ENCODE data around the gene GABPB1. TPM values are rescaled to one million over a fixed set of nuclear protein-coding genes. Genes with fewer than 3 reads are reported as not detected.

GABPB1 gene
- total and polyA plus RNA-seq, 10 of the 15 experiments (the other 5 are each of a cell fraction or from before 2014, with no cell fraction given), result 13.9 to 48.2 (median 39.8) TPM

Small RNAs within 50 kb of the gene (small RNA-seq; reads per million reads assigned to genes)
- not detected for gene RNU6-94P

Other genes starting within 250 kb of the GABPB1 start
- 0.23 and 0.49 TPM in 2 replicates for gene ATP8B4, start 236.0 kb downstream of the GABPB1 start, total RNA-seq (2014; rRNA removed)
- gene ATP8B4, start 236.0 kb downstream of the GABPB1 start, total RNA-seq (2014; rRNA removed; fragmentation: Illumina TruSeq; extraction: Trizol), result 0.27 and 0.55 TPM in 2 replicates
- 0.23 and 0.56 TPM in 2 replicates for gene ATP8B4, start 236.0 kb downstream of the GABPB1 start, total RNA-seq (2021)
- 0.15 and 0.29 TPM in 2 replicates for gene ATP8B4, start 236.0 kb downstream of the GABPB1 start, polyA plus RNA-seq (2011; rRNA removed)
- 0.10 and 0.82 TPM in 2 replicates for gene ATP8B4, start 236.0 kb downstream of the GABPB1 start, polyA plus RNA-seq (2014; fragmentation: Illumina TruSeq; extraction: Trizol)
- gene ATP8B4, start 236.0 kb downstream of the GABPB1 start, polyA plus RNA-seq (2014; fragmentation: Nextera tagmentation; extraction: Ambion mirVana), result under 1 TPM; 0.02 TPM
- 0.08 TPM in 2 replicates for gene ATP8B4, start 236.0 kb downstream of the GABPB1 start, polyA plus RNA-seq (2014; rRNA removed)
- gene ATP8B4, start 236.0 kb downstream of the GABPB1 start, polyA plus RNA-seq (2016; fragmentation: Nextera tagmentation; extraction: Ambion mirVana), result under 1 TPM; 0.48 to 0.94 TPM
- gene SLC27A2, start 173.0 kb downstream of the GABPB1 start, total RNA-seq (2014; rRNA removed), result 0.62 and 0.82 TPM in 2 replicates
- 0.98 and 1.1 TPM in 2 replicates for gene SLC27A2, start 173.0 kb downstream of the GABPB1 start, total RNA-seq (2014; rRNA removed; fragmentation: Illumina TruSeq; extraction: Trizol)
- 0.38 and 0.64 TPM in 2 replicates for gene SLC27A2, start 173.0 kb downstream of the GABPB1 start, total RNA-seq (2021)
- 0.69 and 1.5 TPM in 2 replicates for gene SLC27A2, start 173.0 kb downstream of the GABPB1 start, polyA plus RNA-seq (2011; rRNA removed)
- 0.55 and 0.59 TPM in 2 replicates for gene SLC27A2, start 173.0 kb downstream of the GABPB1 start, polyA plus RNA-seq (2014; fragmentation: Illumina TruSeq; extraction: Trizol)
- gene SLC27A2, start 173.0 kb downstream of the GABPB1 start, polyA plus RNA-seq (2014; fragmentation: Nextera tagmentation; extraction: Ambion mirVana), result under 1 TPM in 1 of 2 experiments, not detected in 1; 0.22 TPM
- 0.67 and 0.83 TPM in 2 replicates for gene SLC27A2, start 173.0 kb downstream of the GABPB1 start, polyA plus RNA-seq (2014; rRNA removed)
- gene SLC27A2, start 173.0 kb downstream of the GABPB1 start, polyA plus RNA-seq (2016; fragmentation: Nextera tagmentation; extraction: Ambion mirVana), result 1 to 10 TPM in 1 of 2 experiments, under 1 TPM in 1; 0.98 to 1.2 TPM
- gene HDC, start 89.5 kb downstream of the GABPB1 start, total RNA-seq (2014; rRNA removed), result not detected in 2 replicates
- not detected in 2 replicates for gene HDC, start 89.5 kb downstream of the GABPB1 start, total RNA-seq (2014; rRNA removed; fragmentation: Illumina TruSeq; extraction: Trizol)
- gene HDC, start 89.5 kb downstream of the GABPB1 start, total RNA-seq (2021), result not detected in 2 replicates
- gene HDC, start 89.5 kb downstream of the GABPB1 start, polyA plus RNA-seq (2011; rRNA removed), result not detected in 2 replicates
- not detected in 2 replicates for gene HDC, start 89.5 kb downstream of the GABPB1 start, polyA plus RNA-seq (2014; fragmentation: Illumina TruSeq; extraction: Trizol)
- not detected for gene HDC, start 89.5 kb downstream of the GABPB1 start, polyA plus RNA-seq (2014; fragmentation: Nextera tagmentation; extraction: Ambion mirVana)
- not detected in 2 replicates for gene HDC, start 89.5 kb downstream of the GABPB1 start, polyA plus RNA-seq (2014; rRNA removed)
- gene HDC, start 89.5 kb downstream of the GABPB1 start, polyA plus RNA-seq (2016; fragmentation: Nextera tagmentation; extraction: Ambion mirVana), result not detected
- gene USP8, start 69.2 kb upstream of the GABPB1 start, total RNA-seq (2014; rRNA removed), result 27.6 and 32.3 TPM in 2 replicates
- 36.8 and 44.6 TPM in 2 replicates for gene USP8, start 69.2 kb upstream of the GABPB1 start, total RNA-seq (2014; rRNA removed; fragmentation: Illumina TruSeq; extraction: Trizol)
- 34.8 and 42.3 TPM in 2 replicates for gene USP8, start 69.2 kb upstream of the GABPB1 start, total RNA-seq (2021)
- gene USP8, start 69.2 kb upstream of the GABPB1 start, polyA plus RNA-seq (2011; rRNA removed), result 51.7 and 71.6 TPM in 2 replicates
- 39.7 and 43.3 TPM in 2 replicates for gene USP8, start 69.2 kb upstream of the GABPB1 start, polyA plus RNA-seq (2014; fragmentation: Illumina TruSeq; extraction: Trizol)
- gene USP8, start 69.2 kb upstream of the GABPB1 start, polyA plus RNA-seq (2014; fragmentation: Nextera tagmentation; extraction: Ambion mirVana), result 10 to 100 TPM; 25.2 to 30.2 TPM
- 27.5 and 28.7 TPM in 2 replicates for gene USP8, start 69.2 kb upstream of the GABPB1 start, polyA plus RNA-seq (2014; rRNA removed)
- 10 to 100 TPM; 35.5 to 42.3 TPM for gene USP8, start 69.2 kb upstream of the GABPB1 start, polyA plus RNA-seq (2016; fragmentation: Nextera tagmentation; extraction: Ambion mirVana)
- gene USP50, start 191.5 kb upstream of the GABPB1 start, total RNA-seq (2014; rRNA removed), result 0.27 TPM in 1 of 2 replicates, not detected in the other
- not detected in 2 replicates for gene USP50, start 191.5 kb upstream of the GABPB1 start, total RNA-seq (2014; rRNA removed; fragmentation: Illumina TruSeq; extraction: Trizol)
- gene USP50, start 191.5 kb upstream of the GABPB1 start, total RNA-seq (2021), result not detected in 2 replicates
- 0.19 and 0.32 TPM in 2 replicates for gene USP50, start 191.5 kb upstream of the GABPB1 start, polyA plus RNA-seq (2011; rRNA removed)
- gene USP50, start 191.5 kb upstream of the GABPB1 start, polyA plus RNA-seq (2014; fragmentation: Illumina TruSeq; extraction: Trizol), result not detected in 2 replicates
- gene USP50, start 191.5 kb upstream of the GABPB1 start, polyA plus RNA-seq (2014; fragmentation: Nextera tagmentation; extraction: Ambion mirVana), result under 1 TPM in 1 of 2 experiments, not detected in 1; 0.15 TPM
- gene USP50, start 191.5 kb upstream of the GABPB1 start, polyA plus RNA-seq (2014; rRNA removed), result not detected in 2 replicates
- under 1 TPM in 1 of 2 experiments, not detected in 1; 0.21 TPM for gene USP50, start 191.5 kb upstream of the GABPB1 start, polyA plus RNA-seq (2016; fragmentation: Nextera tagmentation; extraction: Ambion mirVana)

Data from GM12878 (cell line).